Skeletal muscle cell (primary cell): ENCODE measurements around the gene MYO5B.
"Not testable (repeated sequence)": the region's sequence is repeated elsewhere in the genome, so short reads cannot be mapped to it uniquely, and the experiment has no call there.

Experiments used
- DNase-seq: peaks from one replicate; pipeline ENCODE4 v3.0.0-alpha.2; 2010; ENCODE audit warnings: low read depth
- H3K4me3 ChIP-seq: 2 replicates; pipeline ENCODE4 v1.5.1; 2011; ENCODE audit warnings: low read depth, mild to moderate bottlenecking, control low read depth, low read length, moderate library complexity

The MYO5B gene

GRCh38 chr18:49800491-49800890 is 394.5 kb downstream of the MYO5B start:
- not testable (repeated sequence) for DNase-seq, H3K4me3 ChIP-seq

- DNase-seq, H3K4me3 ChIP-seq: not testable (repeated sequence)
These were observed 395.1 kb downstream of the MYO5B start for GRCh38 chr18:49799806-49800205.

GRCh38 chr18:49798001-49798400 is 396.9 kb downstream of the MYO5B start:
- no peak for DNase-seq

GRCh38 chr18:49795612-49796552 is 399.1 kb downstream of the MYO5B start:
- no peak for DNase-seq
- H3K4me3 ChIP-seq = no peak overlapping the region

More at GRCh38 chr18:49798001-49798400, 396.9 kb downstream of the MYO5B start:
- no peak overlapping the region for H3K4me3 ChIP-seq

- DNase-seq = no peak
- no peak overlapping the region for H3K4me3 ChIP-seq
These were observed 400.2 kb downstream of the MYO5B start for GRCh38 chr18:49794743-49795142.

- not testable (repeated sequence) for DNase-seq, H3K4me3 ChIP-seq
These were observed 405.3 kb downstream of the MYO5B start for GRCh38 chr18:49789560-49790134.

GRCh38 chr18:49788327-49788898 is 406.5 kb downstream of the MYO5B start:
- no peak overlapping the region for H3K4me3 ChIP-seq
- DNase-seq = no peak

GRCh38 chr18:49786019-49786720 is 408.8 kb downstream of the MYO5B start:
- no peak for DNase-seq
- no peak overlapping the region for H3K4me3 ChIP-seq

GRCh38 chr18:49784427-49785185 is 410.3 kb downstream of the MYO5B start:
- no peak for DNase-seq
- H3K4me3 ChIP-seq = no peak overlapping the region

GRCh38 chr18:49783631-49784030 is 411.3 kb downstream of the MYO5B start:
- DNase-seq, H3K4me3 ChIP-seq: not testable (repeated sequence)

GRCh38 chr18:49778826-49779465 is 416.0 kb downstream of the MYO5B start:
- H3K4me3 ChIP-seq = no peak overlapping the region
- no peak for DNase-seq
